G401.6 (cell line): Measurements from ENCODE around the gene AGR2.

Experiments
- FAIRE-seq: peaks from 2 replicates; lab custom pipeline; 2012; peaks lifted over from hg19 to GRCh38; lab: Jason Lieb, UNC

Gene AGR2

GRCh38 chr7:16773884-16774283 is 30.9 kb downstream of the AGR2 start:
- FAIRE-seq, result no peak

- FAIRE-seq, result no peak
Observed at GRCh38 chr7:16773326-16773725, 31.5 kb downstream of the AGR2 start.

GRCh38 chr7:16770657-16771329 is 34.0 kb downstream of the AGR2 start:
- FAIRE-seq, result no peak

GRCh38 chr7:16769994-16770393 is 34.8 kb downstream of the AGR2 start:
- peak; percentile 84 for FAIRE-seq

GRCh38 chr7:16765436-16765859 is 39.4 kb downstream of the AGR2 start:
- no peak for FAIRE-seq

- no peak for FAIRE-seq
Observed at GRCh38 chr7:16764942-16765341, 39.9 kb downstream of the AGR2 start.

GRCh38 chr7:16762177-16762576 is 42.6 kb downstream of the AGR2 start:
- no peak for FAIRE-seq

GRCh38 chr7:16759840-16760239 is 45.0 kb downstream of the AGR2 start:
- no peak for FAIRE-seq

- FAIRE-seq, result no peak
Observed at GRCh38 chr7:16758631-16759611, 45.9 kb downstream of the AGR2 start.

- FAIRE-seq, result no peak
Observed at GRCh38 chr7:16758036-16758435, 46.8 kb downstream of the AGR2 start.

GRCh38 chr7:16755397-16755796 is 49.4 kb downstream of the AGR2 start:
- FAIRE-seq, result no peak

- no peak for FAIRE-seq
Observed at GRCh38 chr7:16754856-16755317, 49.9 kb downstream of the AGR2 start.

GRCh38 chr7:16753932-16754855 is 50.6 kb downstream of the AGR2 start:
- no peak for FAIRE-seq

- FAIRE-seq, result no peak
Observed at GRCh38 chr7:16753102-16753931, 51.5 kb downstream of the AGR2 start, which contains the start of gene TSPAN13. TSPAN13 (plus strand) TSS chr7:16753755; CDS start chr7:16753968, 213 bp downstream.

- no peak for FAIRE-seq
Observed at GRCh38 chr7:16747102-16747501, 57.7 kb downstream of the AGR2 start.

- no peak for FAIRE-seq
Observed at GRCh38 chr7:16745645-16746044, 59.2 kb downstream of the AGR2 start.

GRCh38 chr7:16744518-16745250 is 60.1 kb downstream of the AGR2 start:
- FAIRE-seq, result no peak

GRCh38 chr7:16743236-16743635 is 61.6 kb downstream of the AGR2 start:
- no peak for FAIRE-seq

GRCh38 chr7:16742547-16742946 is 62.3 kb downstream of the AGR2 start:
- no peak for FAIRE-seq
